Liver (tissue), 9 donors: ENCODE data around the gene PYGB. TPM values are rescaled to one million over a fixed set of nuclear protein-coding genes. Genes with fewer than 3 reads are reported as not detected.

ENCODE experiments used
- DNase-seq: peaks from one replicate; pipeline ENCODE4 v3.0.0-alpha.2; 2017; ENCODE audit warnings: low spot score
- H3K27ac ChIP-seq, 2 donors: one replicate each; pipeline ENCODE4 v1.7.0; 2013; ENCODE audit warnings: inconsistent platforms in 2 of 2, low read length in 2 of 2, control low read depth in 1 of 2, low read depth in 1 of 2, mild to moderate bottlenecking in 1 of 2
- H3K27me3 ChIP-seq, 4 donors: one replicate each; pipeline versions ENCODE4 v1.6.1 to v1.7.0; 2013; ENCODE audit warnings: low read length in 3 of 4, inconsistent platforms in 1 of 4, mild to moderate bottlenecking in 1 of 4, moderate library complexity in 1 of 4; ENCODE audit not compliant: control insufficient read depth in 4 of 4, insufficient read depth in 4 of 4
- H3K36me3 ChIP-seq, 4 donors: one replicate each; pipeline versions ENCODE4 v1.6.1 to v1.7.0; 2013; ENCODE audit warnings: low read length in 3 of 4, mild to moderate bottlenecking in 3 of 4, low read depth in 1 of 4, moderate library complexity in 1 of 4; ENCODE audit not compliant: control insufficient read depth in 4 of 4, insufficient read depth in 3 of 4
- H3K4me1 ChIP-seq, 4 donors: one replicate each; pipeline versions ENCODE4 v1.6.1 to v1.7.0; 2013; ENCODE audit warnings: low read length in 3 of 4, mild to moderate bottlenecking in 3 of 4, moderate library complexity in 1 of 4; ENCODE audit not compliant: control insufficient read depth in 4 of 4, insufficient read depth in 4 of 4
- H3K4me3 ChIP-seq, 3 donors: one replicate each; pipeline versions ENCODE4 v1.6.1 to v1.7.0; 2013; ENCODE audit warnings: low read length in 3 of 3, control low read depth in 1 of 3, low read depth in 1 of 3, mild to moderate bottlenecking in 1 of 3
- H3K9ac ChIP-seq, 2 donors: one replicate each; pipeline ENCODE4 v1.7.0; 2013; ENCODE audit warnings: low read length in 2 of 2, mild to moderate bottlenecking in 2 of 2, moderate library complexity in 2 of 2, control low read depth in 1 of 2, low read depth in 1 of 2
- H3K9me3 ChIP-seq, 4 donors: one replicate each; pipeline versions ENCODE4 v1.6.1 to v1.7.0; 2013; ENCODE audit warnings: low read length in 3 of 4; ENCODE audit not compliant: control insufficient read depth in 4 of 4
- EGR1 ChIP-seq, 2 donors: IDR thresholded peaks; 2 replicates each; pipeline ENCODE4 v1.6.1; 2016 to 2018; ENCODE audit warnings: antibody characterized with exemption in 2 of 2, low read depth in 2 of 2
- FOXA1 ChIP-seq: IDR thresholded peaks from 2 replicates; pipeline ENCODE4 v1.6.1; 2016; ENCODE audit warnings: antibody characterized with exemption
- HNF4G ChIP-seq: IDR thresholded peaks from 2 replicates; pipeline ENCODE4 v1.6.1; 2016; ENCODE audit warnings: antibody characterized with exemption
- JUND ChIP-seq, 2 donors: IDR thresholded peaks; 2 replicates each; pipeline ENCODE4 v1.6.1; 2016; ENCODE audit warnings: antibody characterized with exemption in 2 of 2
- NR2F2 ChIP-seq: IDR thresholded peaks from 2 replicates; pipeline ENCODE4 v1.6.1; 2016; ENCODE audit warnings: antibody characterized with exemption
- RAD21 ChIP-seq, 2 donors: IDR thresholded peaks; 2 replicates each; pipeline ENCODE4 v1.6.1; 2016; ENCODE audit warnings: antibody characterized with exemption in 2 of 2, mild to moderate bottlenecking in 2 of 2
- RXRA ChIP-seq, 2 donors: IDR thresholded peaks; 2 replicates each; pipeline ENCODE4 v1.6.1; 2017 to 2018; ENCODE audit warnings: antibody characterized with exemption in 2 of 2, mild to moderate bottlenecking in 1 of 2
- SP1 ChIP-seq: IDR thresholded peaks from 2 replicates; pipeline ENCODE4 v1.6.1; 2018; ENCODE audit warnings: antibody characterized with exemption, mild to moderate bottlenecking
- TAF1 ChIP-seq: conservative IDR thresholded peaks from 2 replicates; pipeline ENCODE4 v1.6.1; 2016; ENCODE audit warnings: antibody characterized with exemption, mild to moderate bottlenecking
- YY1 ChIP-seq: IDR thresholded peaks from 2 replicates; pipeline ENCODE4 v1.6.1; 2016; ENCODE audit warnings: antibody characterized with exemption, mild to moderate bottlenecking
- WGBS: extraction: QIAGEN DNeasy Blood & Tissue Kit; methylation state at CpG from one replicate; pipeline ENCODE4 v1.1.7; 2013; 5-methylcytosine and 5-hydroxymethylcytosine counted together
- polyA plus RNA-seq, 2 donors: library from polyadenylated mRNA; stranded (reverse) in 1 of 2; unstranded in 1 of 2; fragments of 200-250 nt in 1 of 2; fragments of >200 nt in 1 of 2; fragmentation: Nextera tagmentation in 1 of 2; extraction: Ambion mirVana in 1 of 2; gene quantifications; one replicate each; pipeline versions ENCODE4 v1.2.1 to v1.2.3, GENCODE V29; 2013 to 2015
- total RNA-seq, 2 donors: library from RNA; depleted of rRNA; stranded (reverse); fragments of >200 nt; gene quantifications; one replicate each; pipeline ENCODE4 v1.2.3, GENCODE V29; 2014
- TF ChIP-seq, protein P1 (sequence below): IDR thresholded peaks from 2 replicates; pipeline ENCODE4 v1.6.1; 2016; ENCODE audit warnings: antibody characterized with exemption, mild to moderate bottlenecking
- TF ChIP-seq, protein P2 (sequence below): IDR thresholded peaks from 2 replicates; pipeline ENCODE4 v1.6.1; 2016; ENCODE audit warnings: antibody characterized with exemption
- TF ChIP-seq, protein P3 (sequence below): IDR thresholded peaks from 2 replicates; pipeline ENCODE4 v1.6.1; 2016; ENCODE audit warnings: antibody characterized with exemption
- TF ChIP-seq, protein P4 (sequence below): fragments of 150-350 bp; IDR thresholded peaks from 2 replicates; pipeline ENCODE4 v1.5.1; 2017; ENCODE audit warnings: improper control_type of control experiment, low read depth, low read length; ENCODE audit not compliant: missing input control
- donor health status: healthy.
- donor health status: healthy.
- donor health status: healthy.
- donor health status: healthy.
- donor health status: healthy.

The PYGB gene
- total and polyA plus RNA-seq, 4 donors, result 3.6 to 11.7 (median 9.8) TPM

DNA sequence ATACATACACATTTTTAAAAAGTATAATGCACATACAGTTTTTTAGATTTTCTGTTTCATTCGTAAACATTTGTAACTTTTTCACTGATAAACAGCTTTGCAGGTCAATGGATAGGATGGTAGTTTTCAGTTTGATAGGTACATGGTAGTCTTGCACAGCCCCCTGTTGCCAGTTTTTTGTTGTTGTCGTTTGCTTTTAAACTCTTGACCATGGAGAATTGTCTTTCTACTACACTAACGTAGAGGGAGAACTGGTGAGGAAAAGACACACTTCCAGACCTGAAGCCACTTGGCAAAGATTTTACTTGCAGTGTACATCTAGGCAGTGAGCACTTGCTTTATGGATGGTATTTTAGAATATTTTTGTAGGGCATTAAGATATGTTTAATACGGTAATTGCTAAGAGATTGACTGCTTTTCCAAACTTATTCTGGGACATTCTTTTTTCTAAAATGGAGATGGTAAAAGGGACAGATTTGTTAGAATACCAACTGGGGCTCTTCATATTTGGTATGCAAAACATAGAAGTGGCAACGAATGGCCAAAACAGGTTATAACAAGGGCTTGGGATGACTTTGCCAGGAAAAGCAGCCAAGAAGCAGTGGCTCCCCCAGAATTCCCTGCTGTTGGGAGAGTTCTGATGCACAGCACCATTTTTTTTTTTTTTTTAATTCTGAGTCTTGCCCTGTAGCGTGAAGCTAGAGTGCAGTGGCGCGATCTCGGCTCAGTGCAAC lies 1.5 kb downstream of the PYGB start:
- no peak for TF ChIP-seq JUND (IDR thresholded peaks at IDR 0.05)
- no peaks in the 10 kb centered on the region for H3K36me3 ChIP-seq
- H3K4me3 ChIP-seq, result no peak overlapping the region
- DNase-seq, result no peak
- no peaks in the 10 kb centered on the region for H3K9me3 ChIP-seq
- peaks cover 3 to 26% (median 16%) of the 10 kb centered on the region in 4 donors for H3K4me1 ChIP-seq
- WGBS, result 81% methylated on average over 9 of the region's 9 CpGs
- no peak overlapping the region for H3K9ac ChIP-seq
- no peaks in the 10 kb centered on the region for H3K27me3 ChIP-seq
- H3K27ac ChIP-seq, result no peak overlapping the region

DNA sequence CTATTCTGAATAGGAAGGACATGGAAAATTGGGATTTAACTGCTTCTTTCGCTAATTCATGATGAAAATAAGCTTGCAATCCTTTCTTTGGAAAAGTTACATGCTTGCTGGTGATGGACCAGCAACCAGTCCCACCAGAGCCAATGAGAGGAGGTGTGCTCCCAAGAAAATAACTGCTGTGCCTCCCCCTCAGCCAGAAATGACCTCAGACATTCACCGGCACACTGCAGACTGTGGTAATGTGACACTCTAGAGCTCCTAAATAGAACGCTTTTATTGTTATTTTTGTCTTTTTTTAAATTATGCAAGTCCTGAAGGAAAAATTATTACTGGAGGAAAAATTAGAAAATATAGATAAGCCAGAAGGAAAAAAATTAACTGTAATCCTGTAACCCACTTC lies 2.6 kb downstream of the PYGB start:
- TF ChIP-seq NR2F2, result no peak
- TF ChIP-seq, protein P1, sequence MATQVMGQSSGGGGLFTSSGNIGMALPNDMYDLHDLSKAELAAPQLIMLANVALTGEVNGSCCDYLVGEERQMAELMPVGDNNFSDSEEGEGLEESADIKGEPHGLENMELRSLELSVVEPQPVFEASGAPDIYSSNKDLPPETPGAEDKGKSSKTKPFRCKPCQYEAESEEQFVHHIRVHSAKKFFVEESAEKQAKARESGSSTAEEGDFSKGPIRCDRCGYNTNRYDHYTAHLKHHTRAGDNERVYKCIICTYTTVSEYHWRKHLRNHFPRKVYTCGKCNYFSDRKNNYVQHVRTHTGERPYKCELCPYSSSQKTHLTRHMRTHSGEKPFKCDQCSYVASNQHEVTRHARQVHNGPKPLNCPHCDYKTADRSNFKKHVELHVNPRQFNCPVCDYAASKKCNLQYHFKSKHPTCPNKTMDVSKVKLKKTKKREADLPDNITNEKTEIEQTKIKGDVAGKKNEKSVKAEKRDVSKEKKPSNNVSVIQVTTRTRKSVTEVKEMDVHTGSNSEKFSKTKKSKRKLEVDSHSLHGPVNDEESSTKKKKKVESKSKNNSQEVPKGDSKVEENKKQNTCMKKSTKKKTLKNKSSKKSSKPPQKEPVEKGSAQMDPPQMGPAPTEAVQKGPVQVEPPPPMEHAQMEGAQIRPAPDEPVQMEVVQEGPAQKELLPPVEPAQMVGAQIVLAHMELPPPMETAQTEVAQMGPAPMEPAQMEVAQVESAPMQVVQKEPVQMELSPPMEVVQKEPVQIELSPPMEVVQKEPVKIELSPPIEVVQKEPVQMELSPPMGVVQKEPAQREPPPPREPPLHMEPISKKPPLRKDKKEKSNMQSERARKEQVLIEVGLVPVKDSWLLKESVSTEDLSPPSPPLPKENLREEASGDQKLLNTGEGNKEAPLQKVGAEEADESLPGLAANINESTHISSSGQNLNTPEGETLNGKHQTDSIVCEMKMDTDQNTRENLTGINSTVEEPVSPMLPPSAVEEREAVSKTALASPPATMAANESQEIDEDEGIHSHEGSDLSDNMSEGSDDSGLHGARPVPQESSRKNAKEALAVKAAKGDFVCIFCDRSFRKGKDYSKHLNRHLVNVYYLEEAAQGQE, result no peak
- no peak for TF ChIP-seq FOXA1
- TF ChIP-seq RAD21 (IDR thresholded peaks at IDR 0.05), result no peak
- TF ChIP-seq EGR1 (IDR thresholded peaks at IDR 0.05; ENCODE audit: low read depth in 2 of 2), result no peak
- TF ChIP-seq, protein P2, sequence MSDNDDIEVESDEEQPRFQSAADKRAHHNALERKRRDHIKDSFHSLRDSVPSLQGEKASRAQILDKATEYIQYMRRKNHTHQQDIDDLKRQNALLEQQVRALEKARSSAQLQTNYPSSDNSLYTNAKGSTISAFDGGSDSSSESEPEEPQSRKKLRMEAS, result no peak
- TF ChIP-seq TAF1, result no peak
- TF ChIP-seq, protein P3, sequence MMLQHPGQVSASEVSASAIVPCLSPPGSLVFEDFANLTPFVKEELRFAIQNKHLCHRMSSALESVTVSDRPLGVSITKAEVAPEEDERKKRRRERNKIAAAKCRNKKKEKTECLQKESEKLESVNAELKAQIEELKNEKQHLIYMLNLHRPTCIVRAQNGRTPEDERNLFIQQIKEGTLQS, result no peak
- no peak for TF ChIP-seq YY1
- no peak for TF ChIP-seq RXRA (IDR thresholded peaks at IDR 0.05)
- no peak for TF ChIP-seq HNF4G
- Histone ChIP-seq H3K4me3 (no peak overlapping the region), H3K9me3 (no peaks in the 10 kb centered on the region), H3K27ac (no peak overlapping the region), H3K9ac (no peak overlapping the region), H3K27me3 (no peaks in the 10 kb centered on the region), H3K4me1 (peaks cover 3 to 28% (median 16%) of the 10 kb centered on the region in 4 donors), H3K36me3 (no peaks in the 10 kb centered on the region)
- DNase-seq, result no peak
- 89% methylated on average over 3 of the region's 3 CpGs for WGBS

DNA sequence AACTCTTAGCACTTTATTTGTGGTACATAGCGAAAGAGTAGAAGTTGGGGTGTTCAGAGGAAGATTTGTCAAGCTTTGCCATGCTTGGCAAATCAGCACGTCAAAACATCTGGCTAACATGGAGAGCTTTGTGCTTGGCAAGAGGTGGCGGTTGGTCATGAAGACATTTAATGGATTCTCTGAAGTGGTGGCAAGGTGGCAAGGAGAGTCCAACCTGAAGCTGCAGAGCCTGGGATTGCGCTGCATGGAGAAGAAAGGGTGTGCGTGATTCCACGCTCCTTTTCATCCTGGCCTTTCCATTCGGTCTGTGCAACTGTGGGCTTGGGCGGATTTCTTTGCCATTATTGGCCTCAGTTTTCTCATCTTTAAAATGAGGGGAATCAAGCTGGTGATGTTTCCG lies 3.1 kb downstream of the PYGB start:
- TF ChIP-seq SP1 (no peak), RAD21 (IDR thresholded peaks at IDR 0.05) (no peak)
- TF ChIP-seq, protein P4, sequence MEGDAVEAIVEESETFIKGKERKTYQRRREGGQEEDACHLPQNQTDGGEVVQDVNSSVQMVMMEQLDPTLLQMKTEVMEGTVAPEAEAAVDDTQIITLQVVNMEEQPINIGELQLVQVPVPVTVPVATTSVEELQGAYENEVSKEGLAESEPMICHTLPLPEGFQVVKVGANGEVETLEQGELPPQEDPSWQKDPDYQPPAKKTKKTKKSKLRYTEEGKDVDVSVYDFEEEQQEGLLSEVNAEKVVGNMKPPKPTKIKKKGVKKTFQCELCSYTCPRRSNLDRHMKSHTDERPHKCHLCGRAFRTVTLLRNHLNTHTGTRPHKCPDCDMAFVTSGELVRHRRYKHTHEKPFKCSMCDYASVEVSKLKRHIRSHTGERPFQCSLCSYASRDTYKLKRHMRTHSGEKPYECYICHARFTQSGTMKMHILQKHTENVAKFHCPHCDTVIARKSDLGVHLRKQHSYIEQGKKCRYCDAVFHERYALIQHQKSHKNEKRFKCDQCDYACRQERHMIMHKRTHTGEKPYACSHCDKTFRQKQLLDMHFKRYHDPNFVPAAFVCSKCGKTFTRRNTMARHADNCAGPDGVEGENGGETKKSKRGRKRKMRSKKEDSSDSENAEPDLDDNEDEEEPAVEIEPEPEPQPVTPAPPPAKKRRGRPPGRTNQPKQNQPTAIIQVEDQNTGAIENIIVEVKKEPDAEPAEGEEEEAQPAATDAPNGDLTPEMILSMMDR, result no peak
- TF ChIP-seq, protein P3, result no peak
- H3K36me3 ChIP-seq, result no peaks in the 10 kb centered on the region
- H3K27me3 ChIP-seq, result no peaks in the 10 kb centered on the region
- peaks cover 3 to 32% (median 18%) of the 10 kb centered on the region in 4 donors for H3K4me1 ChIP-seq
- 97% methylated on average over 9 of the region's 9 CpGs for WGBS
- H3K9me3 ChIP-seq, result no peaks in the 10 kb centered on the region
- H3K9ac ChIP-seq, result no peak overlapping the region
- H3K27ac ChIP-seq, result no peak overlapping the region
- H3K4me3 ChIP-seq, result no peak overlapping the region
- no peak for DNase-seq
